PC-9 (cell line): ENCODE data around the gene MARCHF3. TPM values are rescaled to one million over a fixed set of nuclear protein-coding genes. Genes with fewer than 3 reads are reported as not detected.
"Not testable (repeated sequence)": the region's sequence is repeated elsewhere in the genome, so short reads cannot be mapped to it uniquely, and the experiment has no call there.

Experiments used
- BruUV-seq: library from RNA; stranded (reverse); fragments of 400-500 nt; replicated peaks from 2 replicates; lab custom pipeline; 2021; lab: Mats Ljungman, UMichigan
- CTCF ChIA-PET: fragments of 300-600 bp; sonication (Branson Sonifier 250); formaldehyde crosslinking; loops from one replicate; lab custom pipeline; 2022; ENCODE audit warnings: antibody characterized with exemption; lab: Charles Lee
- POLR2A ChIA-PET: fragments of 300-600 bp; sonication (Branson Sonifier 250); formaldehyde crosslinking; loops from one replicate; lab custom pipeline; 2022; ENCODE audit warnings: antibody characterized with exemption; ENCODE audit not compliant: unreplicated experiment; lab: Charles Lee
- DNase-seq, 2 experiments: peaks; one replicate each; pipeline versions ENCODE4 v3.0.0 to v3.0.0-alpha.2; 2015 to 2022; ENCODE audit warnings: mixed read lengths in 1 of 2
- H2AFZ ChIP-seq: fragments of 200-600 bp; sonication (generic); 2 replicates; pipeline ENCODE4 v1.8.1; 2017; ENCODE audit warnings: antibody characterized with exemption
- H3F3A ChIP-seq: fragments of 200-600 bp; sonication (generic); 2 replicates; pipeline ENCODE4 v1.8.1; 2017; ENCODE audit warnings: antibody characterized with exemption, mild to moderate bottlenecking, low read depth; ENCODE audit not compliant: insufficient read depth
- H3K27ac ChIP-seq: fragments of 200-600 bp; sonication (generic); 2 replicates; pipeline ENCODE4 v1.6.1; 2016; ENCODE audit warnings: mixed run types
- H3K27me3 ChIP-seq: fragments of 200-600 bp; sonication (generic); 2 replicates; pipeline ENCODE4 v1.6.1; 2016; ENCODE audit warnings: low read depth, mixed run types; ENCODE audit not compliant: insufficient read depth
- H3K36me3 ChIP-seq: fragments of 200-600 bp; sonication (generic); 2 replicates; pipeline ENCODE4 v1.6.1; 2016; ENCODE audit warnings: low read depth, mixed run types
- H3K4me1 ChIP-seq: fragments of 200-600 bp; sonication (generic); replicated peaks from 2 replicates; pipeline ENCODE4 v1.6.1; 2016; ENCODE audit warnings: mixed run types; ENCODE audit not compliant: insufficient read depth
- H3K4me2 ChIP-seq: fragments of 200-600 bp; sonication (generic); 2 replicates; pipeline ENCODE4 v1.6.1; 2017; ENCODE audit warnings: mixed run types
- H3K4me3 ChIP-seq: fragments of 200-600 bp; sonication (generic); 2 replicates; pipeline ENCODE4 v1.6.1; 2016; ENCODE audit warnings: mixed run types
- H3K79me2 ChIP-seq: fragments of 200-600 bp; sonication (generic); 2 replicates; pipeline ENCODE4 v1.6.1; 2017; ENCODE audit warnings: low read depth, mixed run types
- H3K9me2 ChIP-seq: fragments of 200-600 bp; sonication (generic); 2 replicates; pipeline ENCODE4 v1.8.1; 2017; ENCODE audit warnings: mild to moderate bottlenecking; ENCODE audit not compliant: insufficient read depth
- H3K9me3 ChIP-seq: fragments of 200-600 bp; sonication (generic); 2 replicates; pipeline ENCODE4 v1.8.1; 2016; ENCODE audit warnings: low read depth; ENCODE audit not compliant: insufficient read depth
- H4K20me1 ChIP-seq: fragments of 200-600 bp; sonication (generic); 2 replicates; pipeline ENCODE4 v1.8.1; 2017; ENCODE audit not compliant: insufficient read depth
- CTCF ChIP-seq: fragments of 200-600 bp; sonication (generic); conservative IDR thresholded peaks from 2 replicates; pipeline ENCODE4 v1.6.1; 2017; ENCODE audit warnings: mixed run types, antibody characterized with exemption, mild to moderate bottlenecking, moderate library complexity
- EZH2 ChIP-seq: fragments of 200-600 bp; sonication (generic); IDR thresholded peaks from 2 replicates; pipeline ENCODE4 v1.8.0; 2017; ENCODE audit warnings: antibody characterized with exemption, low read depth
- intact Hi-C: fragments of 100-400 bp; cut with micrococcal nuclease; formaldehyde crosslinking; loops from one replicate; pipeline ENCODE4 v1.10.0; 2022; ENCODE audit not compliant: unreplicated experiment
- total RNA-seq: library from RNA; stranded (reverse); gene quantifications from 2 replicates; pipeline ENCODE4 v1.2.3, GENCODE V29; 2021

MARCHF3 gene
- total RNA-seq, 1 experiment from 2014 or later: 0.35 TPM

- BruUV-seq: no TSS peak
- Histone ChIP-seq H3K9me2 (no peaks in the 10 kb centered on the region), H3K27me3 (no peaks in the 10 kb centered on the region), H3K79me2 (no peaks in the 10 kb centered on the region), H3K9me3 (no peaks in the 10 kb centered on the region), H3K4me3 (no peak overlapping the region), H4K20me1 (no peaks in the 10 kb centered on the region), H2AFZ (no peak overlapping the region), H3K27ac (no peak overlapping the region), H3K4me2 (no peak overlapping the region), H3K4me1 (peaks cover 4% of the 10 kb centered on the region; the same call in 1 of the 2 replicates), H3K36me3 (no peaks in the 10 kb centered on the region), H3F3A (0 out of 2 replicates have a peak, but pooled peaks cover 3% of the 10 kb centered on the region)
- TF ChIP-seq EZH2: no peak
- no peak for TF ChIP-seq CTCF
- no peak for DNase-seq
- POLR2A ChIA-PET: no interaction called here
- intact Hi-C loops: no loop called here
- CTCF ChIA-PET: no interaction called here
These were observed 117.7 kb downstream of the MARCHF3 start for GRCh38 chr5:126912616-126913200.

GRCh38 chr5:126911986-126912385 lies 118.4 kb downstream of the MARCHF3 start:
- no peak overlapping the region for H2AFZ ChIP-seq
- H3K4me2 ChIP-seq: no peak overlapping the region
- H3F3A ChIP-seq: no peaks in the 10 kb centered on the region
- no peak overlapping the region for H3K27ac ChIP-seq
- H3K4me1 ChIP-seq: no peaks in the 10 kb centered on the region
- no peaks in the 10 kb centered on the region for H3K79me2 ChIP-seq
- no peaks in the 10 kb centered on the region for H3K9me3 ChIP-seq
- H3K9me2 ChIP-seq: no peaks in the 10 kb centered on the region
- intact Hi-C loops: no loop called here
- H3K36me3 ChIP-seq: no peaks in the 10 kb centered on the region
- no peak for TF ChIP-seq CTCF
- no peak for TF ChIP-seq EZH2
- no TSS peak for BruUV-seq
- H4K20me1 ChIP-seq: no peaks in the 10 kb centered on the region
- no peak overlapping the region for H3K4me3 ChIP-seq
- CTCF ChIA-PET: no interaction called here
- H3K27me3 ChIP-seq: no peaks in the 10 kb centered on the region
- DNase-seq: no peak
- POLR2A ChIA-PET: no interaction called here

GRCh38 chr5:126909856-126910255 lies 120.5 kb downstream of the MARCHF3 start:
- Histone ChIP-seq H3K36me3 (no peaks in the 10 kb centered on the region), H3K27me3 (no peaks in the 10 kb centered on the region), H3K4me1 (no peaks in the 10 kb centered on the region), H4K20me1 (no peaks in the 10 kb centered on the region), H3K4me2 (no peak overlapping the region), H3K4me3 (no peak overlapping the region), H3K9me2 (no peaks in the 10 kb centered on the region), H3K27ac (no peak overlapping the region), H3F3A (no peaks in the 10 kb centered on the region), H3K9me3 (no peaks in the 10 kb centered on the region), H2AFZ (no peak overlapping the region), H3K79me2 (no peaks in the 10 kb centered on the region)
- no peak for TF ChIP-seq CTCF
- no peak for TF ChIP-seq EZH2
- POLR2A ChIA-PET: no interaction called here
- BruUV-seq: no TSS peak
- no peak for DNase-seq
- intact Hi-C loops: no loop called here
- CTCF ChIA-PET: no interaction called here

GRCh38 chr5:126904407-126904806 lies 126.0 kb downstream of the MARCHF3 start:
- H3K79me2 ChIP-seq, POLR2A ChIA-PET, CTCF ChIA-PET, BruUV-seq, H3K27ac ChIP-seq, intact Hi-C loops, H3K4me1 ChIP-seq, DNase-seq, H3K4me2 ChIP-seq, H3K9me2 ChIP-seq, H4K20me1 ChIP-seq, H3K36me3 ChIP-seq, H3K4me3 ChIP-seq, H3K27me3 ChIP-seq, H2AFZ ChIP-seq, H3K9me3 ChIP-seq, H3F3A ChIP-seq: not testable (repeated sequence)
